ENCODE results near the gene NFE2. TPM values are rescaled to one million over a fixed set of nuclear protein-coding genes. Genes with fewer than 3 reads are reported as not detected.

Gene NFE2
- total and polyA plus RNA-seq, 2 of the 8 experiments (the other 6 are each of a cell fraction or from before 2014, with no cell fraction given), result 2.0 to 6.1 TPM

- Histone ChIP-seq H2BK20ac (ENCODE audit: low read length) (no peak overlapping the region), H3K4ac (replicated peaks; ENCODE audit: insufficient read length, low read depth, low read length) (no peak overlapping the region), H3K23me2 (ENCODE audit: low read depth, low read length) (no peaks in the 10 kb centered on the region; the same call in 1 of the 2 replicates), H3K27me3 (replicated peaks in 1 of 4; ENCODE audit: control insufficient read depth in 3 of 4, extremely low read depth in 1 of 4, insufficient read depth in 3 of 4, low read length in 3 of 4) (no peaks in the 10 kb centered on the region), H3K9me3 (ENCODE audit: insufficient read depth in 2 of 2, low read depth in 1 of 2, low read length in 1 of 2) (no peaks in the 10 kb centered on the region), H2BK5ac (ENCODE audit: low read depth, low read length) (no peak overlapping the region), H3K27ac (ENCODE audit: low read depth, low read length) (no peak overlapping the region), H3K14ac (ENCODE audit: insufficient read length) (no peak overlapping the region), H2BK12ac (ENCODE audit: low read depth, low read length) (no peak overlapping the region), H3K79me2 (ENCODE audit: control insufficient read depth in 1 of 2, insufficient read depth in 2 of 2, low read length in 2 of 2) (no peaks in the 10 kb centered on the region; a peak in 2 of 4 replicates), H2AFZ (ENCODE audit: low read length) (no peak overlapping the region), H3K4me3 (ENCODE audit: extremely low read depth in 1 of 4, insufficient read depth in 2 of 4, low read depth in 3 of 4, low read length in 4 of 4) (no peak overlapping the region), H3K56ac (replicated peaks; ENCODE audit: insufficient read length, low read depth, low read length) (no peak overlapping the region), H2BK15ac (ENCODE audit: low read length) (no peak overlapping the region), H4K91ac (replicated peaks; ENCODE audit: insufficient read length, low read length) (no peak overlapping the region), H3K23ac (ENCODE audit: insufficient read length) (no peak overlapping the region), H3K79me1 (ENCODE audit: low read depth, low read length) (no peaks in the 10 kb centered on the region; the same call in 1 of the 2 replicates), H3K36me3 (ENCODE audit: control insufficient read depth in 2 of 4, insufficient read depth in 4 of 4, low read length in 3 of 4) (no peaks in the 10 kb centered on the region; a peak in 1 of 8 replicates), H4K20me1 (replicated peaks in 1 of 2; ENCODE audit: control insufficient read depth in 1 of 2, insufficient read depth in 2 of 2, low read length in 2 of 2) (peaks cover 0 to 5% of the 10 kb centered on the region in 2 experiments), H3K4me1 (replicated peaks in 1 of 4; ENCODE audit: control insufficient read depth in 3 of 4, insufficient read depth in 4 of 4, low read length in 3 of 4) (peaks cover 0 to 9% (median 3%) of the 10 kb centered on the region in 4 experiments; a peak in 1 of 7 replicates), H3K18ac (ENCODE audit: extremely low read depth, low read length) (no peak overlapping the region), H4K8ac (ENCODE audit: extremely low read depth, insufficient read depth, low read length) (no peak overlapping the region), H3K9ac (replicated peaks in 1 of 4; ENCODE audit: extremely low read depth in 1 of 4, low read depth in 3 of 4, low read length in 3 of 4) (no peak overlapping the region), H2AK5ac (ENCODE audit: low read depth, low read length) (no peak overlapping the region), H3K4me2 (ENCODE audit: insufficient read depth in 1 of 2, low read depth in 2 of 2, low read length in 2 of 2) (no peak overlapping the region), H4K5ac (ENCODE audit: insufficient read length, low read depth, low read length) (no peak overlapping the region), H2BK120ac (replicated peaks; ENCODE audit: low read depth, low read length) (no peak overlapping the region)
- 89% methylated on average over 5 of the region's 5 CpGs; no CpG with 5 or more reads in 1 of the 2 experiments for WGBS, 2 experiments (ENCODE audit: extremely low coverage in 1 of 2, insufficient coverage in 1 of 2, insufficient read length in 1 of 2, insufficient replicate concordance in 2 of 2, low coverage in 1 of 2, low lambda C conversion rate in 2 of 2, missing lambda C conversion rate in 1 of 2)
- FAIRE-seq (no peak), DNase-seq (ENCODE audit: low read depth in 1 of 2, low spot score in 2 of 2) (no peak)
- ChIA-PET CTCF (ENCODE audit: partially characterized antibody) (interaction anchor here (0.7 to 34.6 kb wide), 6 partner anchors 20 to 80 kb away, joined by 3 to 618 read pairs (median 64); partner anchors contain the start of gene NFE2), POLR2A (ENCODE audit: partially characterized antibody) (interaction anchor here (1.1 to 16.2 kb wide), 9 partner anchors 7 to 107 kb away, joined by 3 to 166 read pairs (median 14); partner anchors contain the start of genes CBX5, COPZ1 and HNRNPA1)
- no peak for TF ChIP-seq CHD2 (IDR thresholded peaks at IDR 0.05; ENCODE audit: low read length)
- no peak for TF ChIP-seq MAFK (IDR thresholded peaks at IDR 0.05; ENCODE audit: low read depth, low read length)
- no peak for TF ChIP-seq JUND (IDR thresholded peaks at IDR 0.05; ENCODE audit: low read length)
- no peak for TF ChIP-seq SAP30 (IDR thresholded peaks at IDR 0.05; ENCODE audit: insufficient read depth, insufficient replicate concordance, low read length)
- no peak for TF ChIP-seq BACH1 (IDR thresholded peaks at IDR 0.05; ENCODE audit: low read length)
- no peak for TF ChIP-seq ATF3 (IDR thresholded peaks at IDR 0.05; ENCODE audit: insufficient read depth, low read depth, low read length)
- no peak for TF ChIP-seq RXRA (IDR thresholded peaks at IDR 0.05; ENCODE audit: insufficient read depth, low read depth, low read length)
- no peak for TF ChIP-seq TAF1 (IDR thresholded peaks at IDR 0.05; ENCODE audit: low read depth, low read length)
- no peak for TF ChIP-seq POLR2A (IDR thresholded peaks at IDR 0.05; ENCODE audit: control extremely low read depth in 1 of 2, low read depth in 2 of 2, low read length in 2 of 2)
Observed at GRCh38 chr12:54331461-54331860, 30.6 kb upstream of the NFE2 start.

Data from H1 (cell line).